GM18505 (cell line): ENCODE measurements around the gene BIRC7.
"Not testable (repeated sequence)": the region's sequence is repeated elsewhere in the genome, so short reads cannot be mapped to it uniquely, and the experiment has no call there.

ENCODE experiments used
- ATAC-seq: cut with Tn5 transposase; IDR thresholded peaks from one replicate; pipeline ENCODE4 v1.9.1; 2021; ENCODE audit not compliant: unreplicated experiment
- POLR2A ChIP-seq: IDR thresholded peaks from 4 replicates; pipeline ENCODE4 v1.6.1; 2011; ENCODE audit warnings: borderline replicate concordance; ENCODE audit not compliant: insufficient read depth, insufficient read length; ENCODE audit errors: extremely low read depth

Gene BIRC7

GRCh38 chr20:63238031-63238430 lies 2.3 kb downstream of the BIRC7 start:
- no peak for TF ChIP-seq POLR2A
- no peak for ATAC-seq

GRCh38 chr20:63238514-63239125 lies 2.9 kb downstream of the BIRC7 start:
- no peak for ATAC-seq
- no peak for TF ChIP-seq POLR2A

GRCh38 chr20:63239431-63239830 lies 3.7 kb downstream of the BIRC7 start:
- no peak for ATAC-seq

GRCh38 chr20:63240004-63240403 lies 4.3 kb downstream of the BIRC7 start:
- TF ChIP-seq POLR2A, result no peak
- ATAC-seq, result no peak

More at GRCh38 chr20:63239431-63239830, 3.7 kb downstream of the BIRC7 start:
- TF ChIP-seq POLR2A, result no peak

GRCh38 chr20:63241272-63241671 lies 5.6 kb downstream of the BIRC7 start:
- no peak for TF ChIP-seq POLR2A
- no peak for ATAC-seq

- TF ChIP-seq POLR2A, result no peak
- ATAC-seq, result no peak
Observed at GRCh38 chr20:63242736-63243135, 7.0 kb downstream of the BIRC7 start.

GRCh38 chr20:63243604-63244247 lies 8.0 kb downstream of the BIRC7 start:
- no peak for ATAC-seq
- no peak for TF ChIP-seq POLR2A

- ATAC-seq, result no peak
- TF ChIP-seq POLR2A, result no peak
Observed at GRCh38 chr20:63244468-63244867, 8.8 kb downstream of the BIRC7 start.

GRCh38 chr20:63246490-63247288 lies 11.0 kb downstream of the BIRC7 start:
- no peak for TF ChIP-seq POLR2A
- no peak for ATAC-seq

- ATAC-seq, result no peak
Observed at GRCh38 chr20:63247671-63248228, 12.0 kb downstream of the BIRC7 start.

GRCh38 chr20:63248835-63249591 lies 13.3 kb downstream of the BIRC7 start:
- no peak for ATAC-seq
- no peak for TF ChIP-seq POLR2A

More at GRCh38 chr20:63247671-63248228, 12.0 kb downstream of the BIRC7 start:
- no peak for TF ChIP-seq POLR2A

GRCh38 chr20:63249891-63250290 lies 14.2 kb downstream of the BIRC7 start:
- no peak for TF ChIP-seq POLR2A
- ATAC-seq, result no peak

GRCh38 chr20:63251350-63251749 lies 15.6 kb downstream of the BIRC7 start:
- not testable (repeated sequence) for ATAC-seq
